Right lobe of liver (tissue), 6 donors: Measurements from ENCODE around the gene ZFP14. TPM values are rescaled to one million over a fixed set of nuclear protein-coding genes. Genes with fewer than 3 reads are reported as not detected.
"Not testable (repeated sequence)": the region's sequence is repeated elsewhere in the genome, so short reads cannot be mapped to it uniquely, and the experiment has no call there.

Experiments used
- ATAC-seq, 4 donors: fragments of 200-7000 bp; cut with Tn5 transposase; one replicate each; pipeline ENCODE4 v1.9.1; 2020; ENCODE audit warnings: mild to moderate bottlenecking in 4 of 4, moderate library complexity in 4 of 4
- DNase-seq, 3 donors: peaks; one replicate each; pipeline ENCODE4 v3.0.0-alpha.2; 2020
- H3K27ac ChIP-seq, 3 donors: fragments of 200-600 bp; one replicate each; pipeline ENCODE4 v1.8.0; 2022
- H3K27me3 ChIP-seq, 2 donors: fragments of 200-600 bp; one replicate each; pipeline ENCODE4 v1.8.0; 2022
- H3K36me3 ChIP-seq, 4 donors: fragments of 200-600 bp; sonication (generic) in 1 of 4; one replicate each; pipeline versions ENCODE4 v1.5.1 to v1.8.0; 2017 to 2022; ENCODE audit warnings: control low read depth in 1 of 4
- H3K4me1 ChIP-seq, 4 donors: fragments of 200-600 bp; sonication (generic) in 1 of 4; one replicate each; pipeline versions ENCODE4 v1.5.1 to v1.8.0; 2017 to 2022; ENCODE audit warnings: control low read depth in 1 of 4
- H3K4me3 ChIP-seq, 3 donors: fragments of 200-600 bp; one replicate each; pipeline ENCODE4 v1.8.0; 2022
- H3K9me3 ChIP-seq, 4 donors: fragments of 200-600 bp; sonication (generic) in 1 of 4; one replicate each; pipeline versions ENCODE4 v1.5.1 to v1.8.0; 2017 to 2022; ENCODE audit warnings: control low read depth in 1 of 4
- CTCF ChIP-seq, 4 donors: fragments of 200-600 bp in 3 of 4; fragments of 450-650 bp in 1 of 4; IDR thresholded peaks; one replicate each; pipeline versions ENCODE4 v1.5.1 to v1.8.0; 2016 to 2022; ENCODE audit warnings: antibody characterized with exemption in 4 of 4, mild to moderate bottlenecking in 2 of 4
- WGBS: methylation state at CpG from one replicate; pipeline ENCODE4 v1.1.6; 2018; ENCODE audit warnings: low coverage, low lambda C conversion rate; ENCODE audit not compliant: insufficient coverage; ENCODE audit errors: missing lambda C conversion rate; 5-methylcytosine and 5-hydroxymethylcytosine counted together
- intact Hi-C, 2 donors: fragments of 100-400 bp; cut with DNase I; formaldehyde crosslinking; loops; one replicate each; pipeline versions ENCODE4 v1.11.2 to v1.14.1; 2022
- total RNA-seq, 6 experiments: library from RNA; depleted of rRNA in 2 of 6; stranded (reverse); fragments of >200 nt in 2 of 6; fragmentation: NEBNext Ultra II Directional in 3 of 6; extraction: Animal tissue kit (Norgen Biotek cat#: 25700) in 3 of 6; gene quantifications; one replicate each; pipeline versions ENCODE4 v1.1.0 to v1.2.4, GENCODE V29; 2016 to 2023
- donor health status: DM: no; HTN: yes; CAD: no.
- donor health status: DM: no; HTN: no; CAD: no.
- donor health status: DM: no; HTN: no; CAD: no.
- donor health status: DM: no; HTN: yes; CAD: no.
- donor health status: DM: no; HTN: yes; CAD: no.

The ZFP14 gene
- total RNA-seq, 6 experiments from 2014 or later: 1.1 to 1.9 (median 1.8) TPM

- H3K36me3 ChIP-seq, H3K4me3 ChIP-seq, intact Hi-C loops, H3K9me3 ChIP-seq, DNase-seq, H3K4me1 ChIP-seq, H3K27ac ChIP-seq, H3K27me3 ChIP-seq: not testable (repeated sequence)
- TF ChIP-seq CTCF (IDR thresholded peaks at IDR 0.05): peak in 1 of 4 donors; percentile 10
- no CpG with 5 or more reads among the region's 1 CpG for WGBS
- peak in 2 of 4 donors; percentile 22 to 58 for ATAC-seq
Measured at GRCh38 chr19:36315164-36315563, 63.8 kb downstream of the ZFP14 start.

GRCh38 chr19:36314053-36314452, 64.9 kb downstream of the ZFP14 start:
- H3K4me3 ChIP-seq, H3K27ac ChIP-seq, H3K9me3 ChIP-seq, ATAC-seq, H3K4me1 ChIP-seq, H3K27me3 ChIP-seq, H3K36me3 ChIP-seq, intact Hi-C loops, DNase-seq: not testable (repeated sequence)
- no CpG with 5 or more reads among the region's 5 CpGs for WGBS

GRCh38 chr19:36311098-36311760, 67.8 kb downstream of the ZFP14 start:
- ATAC-seq, H3K27me3 ChIP-seq, H3K36me3 ChIP-seq, DNase-seq, H3K4me1 ChIP-seq, H3K4me3 ChIP-seq, H3K9me3 ChIP-seq, intact Hi-C loops, H3K27ac ChIP-seq: not testable (repeated sequence)
- WGBS: 90% methylated on average over 2 of the region's 26 CpGs

- H3K9me3 ChIP-seq, ATAC-seq, H3K27me3 ChIP-seq, H3K4me3 ChIP-seq, H3K4me1 ChIP-seq, H3K27ac ChIP-seq, intact Hi-C loops, DNase-seq, H3K36me3 ChIP-seq: not testable (repeated sequence)
- no CpG with 5 or more reads among the region's 5 CpGs for WGBS
Measured at GRCh38 chr19:36310416-36310990, 68.5 kb downstream of the ZFP14 start.

GRCh38 chr19:36309759-36310158, 69.2 kb downstream of the ZFP14 start:
- H3K27ac ChIP-seq, DNase-seq, H3K9me3 ChIP-seq, ATAC-seq, H3K36me3 ChIP-seq, H3K4me3 ChIP-seq, H3K4me1 ChIP-seq, intact Hi-C loops, H3K27me3 ChIP-seq: not testable (repeated sequence)
- 80% methylated on average over 1 of the region's 23 CpGs for WGBS

- H3K4me3 ChIP-seq, ATAC-seq, DNase-seq, H3K27me3 ChIP-seq, intact Hi-C loops, H3K9me3 ChIP-seq, H3K4me1 ChIP-seq, H3K36me3 ChIP-seq, H3K27ac ChIP-seq: not testable (repeated sequence)
- WGBS: 74% methylated on average over 24 of the region's 39 CpGs
Measured at GRCh38 chr19:36309309-36309708, 69.7 kb downstream of the ZFP14 start.

GRCh38 chr19:36292317-36292716, 86.7 kb downstream of the ZFP14 start:
- H3K27me3 ChIP-seq, H3K4me1 ChIP-seq, H3K4me3 ChIP-seq, H3K27ac ChIP-seq, H3K9me3 ChIP-seq, ATAC-seq, H3K36me3 ChIP-seq, intact Hi-C loops, DNase-seq: not testable (repeated sequence)
- WGBS: no CpG with 5 or more reads among the region's 30 CpGs

Other genes with a start within 250 kb of the ZFP14 start
- gene CAPNS1, start 239.1 kb downstream of the ZFP14 start, total RNA-seq: 100 to 1,000 TPM in 4 of 6 experiments, 10 to 100 TPM in 2; 93.0 to 252 (median 168) TPM
- gene COX7A1, start 226.8 kb downstream of the ZFP14 start, total RNA-seq: 1 to 10 TPM; 1.0 to 6.2 (median 3.8) TPM
- gene ZNF565, start 164.5 kb downstream of the ZFP14 start, total RNA-seq: 1 to 10 TPM in 5 of 6 experiments, under 1 TPM in 1; 0.37 to 3.6 (median 2.2) TPM
- 10 to 100 TPM; 16.2 to 33.0 (median 27.0) TPM for gene ZNF146, start 164.1 kb downstream of the ZFP14 start, total RNA-seq
- gene ZFP82, start 39.4 kb upstream of the ZFP14 start, total RNA-seq: 1 to 10 TPM in 1 of 6 experiments, under 1 TPM in 5; 0.26 to 1.2 (median 0.74) TPM
- 1 to 10 TPM; 4.1 to 7.8 (median 5.1) TPM for gene ZNF566, start 110.4 kb upstream of the ZFP14 start, total RNA-seq
- 1 to 10 TPM; 2.8 to 5.2 (median 4.2) TPM for gene ZNF260, start 149.1 kb upstream of the ZFP14 start, total RNA-seq
- gene ZNF529, start 194.1 kb upstream of the ZFP14 start, total RNA-seq: 1 to 10 TPM; 2.0 to 6.0 (median 4.1) TPM
- 1 to 10 TPM in 5 of 6 experiments, under 1 TPM in 1; 0.86 to 3.0 (median 1.5) TPM for gene ZNF382, start 226.1 kb upstream of the ZFP14 start, total RNA-seq